Chondrocyte (in vitro differentiated cells): ENCODE measurements around the gene ZFAND4. TPM values are rescaled to one million over a fixed set of nuclear protein-coding genes. Genes with fewer than 3 reads are reported as not detected.

Experiments used
- DNase-seq: peaks from one replicate; pipeline ENCODE4 v3.0.0; 2021; ENCODE audit warnings: mixed read lengths, low spot score
- H3K27ac Mint-ChIP-seq: one replicate; pipeline ENCODE4 v1.8.0; 2021; ENCODE audit warnings: mild to moderate bottlenecking, moderate library complexity, mixed read lengths; ENCODE audit not compliant: unreplicated experiment
- H3K27me3 Mint-ChIP-seq: 2 replicates; pipeline ENCODE4 v1.8.0; 2021; ENCODE audit warnings: low read depth, mixed read lengths
- H3K36me3 Mint-ChIP-seq: 2 replicates; pipeline ENCODE4 v1.8.0; 2021; ENCODE audit warnings: low read depth, mixed read lengths
- H3K4me1 Mint-ChIP-seq: 2 replicates; pipeline ENCODE4 v1.8.0; 2021; ENCODE audit warnings: low read depth, mild to moderate bottlenecking, mixed read lengths
- H3K4me3 Mint-ChIP-seq: one replicate; pipeline ENCODE4 v1.8.0; 2021; ENCODE audit warnings: mild to moderate bottlenecking, moderate library complexity, mixed read lengths; ENCODE audit not compliant: unreplicated experiment
- H3K9me3 Mint-ChIP-seq: 2 replicates; pipeline ENCODE4 v1.8.0; 2021; ENCODE audit warnings: low read depth, mixed read lengths
- total RNA-seq: library from RNA; stranded (reverse); gene quantifications from 3 replicates; pipeline ENCODE4 v1.2.1, GENCODE V29; 2021
- TF ChIP-seq, protein P1 (sequence below): fragments of 200-600 bp; sonication (generic); IDR thresholded peaks from 2 replicates; pipeline ENCODE4 v1.5.0; 2021; ENCODE audit warnings: antibody characterized with exemption, mild to moderate bottlenecking, moderate library complexity

Gene ZFAND4
- total RNA-seq, 1 donor from 2014 or later = 8.7 TPM

DNA sequence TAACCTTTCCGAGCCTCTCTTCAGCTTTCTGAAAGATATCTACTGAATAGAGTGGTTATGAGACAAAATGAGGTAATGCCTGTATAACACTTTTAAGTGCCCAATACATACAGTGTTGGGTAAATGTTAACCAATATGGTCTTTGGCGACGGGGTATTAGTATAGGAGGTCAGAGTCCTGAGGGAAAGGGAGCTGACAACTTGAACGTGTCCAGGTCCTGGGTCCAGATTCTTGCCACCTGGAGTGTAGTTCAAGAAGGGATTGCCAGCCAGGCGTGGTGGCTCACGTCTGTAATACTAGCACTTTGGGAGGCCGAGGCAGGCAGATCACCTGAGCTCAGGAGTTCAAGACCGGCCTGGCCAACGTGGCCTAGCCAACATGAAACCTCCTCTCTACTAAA lies 76.0 kb downstream of the ZFAND4 start:
- no peaks in the 10 kb centered on the region for H3K27me3 Mint-ChIP-seq
- H3K4me3 Mint-ChIP-seq = no peak overlapping the region
- peaks cover 25% of the 10 kb centered on the region for H3K4me1 Mint-ChIP-seq
- H3K9me3 Mint-ChIP-seq = peaks cover 4% of the 10 kb centered on the region
- no peak overlapping the region for H3K27ac Mint-ChIP-seq
- TF ChIP-seq, protein P1, sequence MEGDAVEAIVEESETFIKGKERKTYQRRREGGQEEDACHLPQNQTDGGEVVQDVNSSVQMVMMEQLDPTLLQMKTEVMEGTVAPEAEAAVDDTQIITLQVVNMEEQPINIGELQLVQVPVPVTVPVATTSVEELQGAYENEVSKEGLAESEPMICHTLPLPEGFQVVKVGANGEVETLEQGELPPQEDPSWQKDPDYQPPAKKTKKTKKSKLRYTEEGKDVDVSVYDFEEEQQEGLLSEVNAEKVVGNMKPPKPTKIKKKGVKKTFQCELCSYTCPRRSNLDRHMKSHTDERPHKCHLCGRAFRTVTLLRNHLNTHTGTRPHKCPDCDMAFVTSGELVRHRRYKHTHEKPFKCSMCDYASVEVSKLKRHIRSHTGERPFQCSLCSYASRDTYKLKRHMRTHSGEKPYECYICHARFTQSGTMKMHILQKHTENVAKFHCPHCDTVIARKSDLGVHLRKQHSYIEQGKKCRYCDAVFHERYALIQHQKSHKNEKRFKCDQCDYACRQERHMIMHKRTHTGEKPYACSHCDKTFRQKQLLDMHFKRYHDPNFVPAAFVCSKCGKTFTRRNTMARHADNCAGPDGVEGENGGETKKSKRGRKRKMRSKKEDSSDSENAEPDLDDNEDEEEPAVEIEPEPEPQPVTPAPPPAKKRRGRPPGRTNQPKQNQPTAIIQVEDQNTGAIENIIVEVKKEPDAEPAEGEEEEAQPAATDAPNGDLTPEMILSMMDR = no peak
- no peaks in the 10 kb centered on the region for H3K36me3 Mint-ChIP-seq
- no peak for DNase-seq

DNA sequence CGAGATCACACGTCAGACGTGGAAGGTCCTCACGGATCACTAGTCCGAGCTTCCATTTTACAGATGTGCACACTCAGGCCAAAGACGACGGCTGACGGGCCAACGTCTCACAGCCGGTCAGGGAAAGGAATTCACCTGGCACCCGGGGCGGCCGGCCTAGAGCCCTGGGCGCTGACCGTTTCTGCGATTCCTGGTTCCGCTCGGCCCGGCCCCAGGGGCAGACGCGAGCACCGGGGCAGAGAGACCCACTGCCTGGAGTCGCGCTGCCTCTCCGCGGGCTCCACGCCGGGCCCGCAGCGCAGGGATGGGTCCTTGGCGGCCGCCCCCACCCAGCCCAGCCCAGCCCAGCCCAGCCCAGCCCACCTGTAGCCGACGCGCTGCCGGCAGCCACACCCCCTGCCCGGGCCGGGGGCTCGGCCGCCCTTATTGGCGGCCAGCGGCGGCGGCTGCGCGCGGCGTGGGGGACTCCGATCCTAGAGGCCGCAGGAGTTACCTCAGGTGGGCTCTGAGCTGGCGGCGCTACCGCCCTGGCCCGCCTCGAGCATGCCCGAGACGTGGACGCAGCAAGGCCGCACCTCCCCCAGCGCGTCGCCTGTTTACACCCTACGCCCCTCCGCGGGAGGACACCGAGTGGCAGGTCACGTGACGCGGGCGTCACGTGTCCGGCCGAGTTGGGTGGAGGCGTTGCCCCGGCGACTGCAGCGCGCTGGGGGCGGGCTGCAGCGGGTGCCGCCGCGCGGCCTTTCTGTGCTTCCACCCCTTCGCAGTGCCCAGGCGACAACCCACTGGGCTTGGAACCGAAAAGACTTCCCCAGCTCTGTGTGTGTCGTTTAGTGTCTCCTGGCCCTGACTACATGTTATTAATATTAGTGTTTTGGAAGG lies 78.1 kb downstream of the ZFAND4 start:
- peak overlapping the region; percentile 84 for H3K4me3 Mint-ChIP-seq
- peaks cover 25% of the 10 kb centered on the region for H3K4me1 Mint-ChIP-seq
- peaks cover 6% of the 10 kb centered on the region for H3K9me3 Mint-ChIP-seq
- peak; percentile 96 for DNase-seq
- H3K27ac Mint-ChIP-seq = peak overlapping the region; percentile 74
- H3K36me3 Mint-ChIP-seq = peaks cover 3% of the 10 kb centered on the region
- no peaks in the 10 kb centered on the region for H3K27me3 Mint-ChIP-seq
- TF ChIP-seq, protein P1 = peak; percentile 23

DNA sequence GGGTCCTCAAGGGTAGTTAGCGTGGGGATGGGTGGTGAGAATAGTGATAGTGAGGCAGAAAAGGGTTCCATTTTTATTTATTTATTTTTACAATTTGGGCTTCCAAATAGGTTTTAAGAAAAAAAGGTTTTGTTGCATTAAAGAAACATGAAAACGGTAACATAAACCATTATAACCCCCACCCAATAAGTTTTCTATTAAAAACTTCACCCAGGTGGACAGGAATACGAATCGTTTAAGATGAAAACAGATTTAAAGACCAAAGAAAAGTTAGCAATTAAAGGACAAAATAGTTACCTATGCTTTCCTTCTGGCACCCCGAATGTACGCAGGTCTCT lies 78.7 kb downstream of the ZFAND4 start:
- H3K4me3 Mint-ChIP-seq = peak overlapping the region; percentile 84
- H3K27me3 Mint-ChIP-seq = no peaks in the 10 kb centered on the region
- DNase-seq = no peak
- H3K36me3 Mint-ChIP-seq = peaks cover 3% of the 10 kb centered on the region
- peaks cover 25% of the 10 kb centered on the region for H3K4me1 Mint-ChIP-seq
- H3K27ac Mint-ChIP-seq = peak overlapping the region; percentile 67
- TF ChIP-seq, protein P1 = no peak
- H3K9me3 Mint-ChIP-seq = peaks cover 6% of the 10 kb centered on the region

DNA sequence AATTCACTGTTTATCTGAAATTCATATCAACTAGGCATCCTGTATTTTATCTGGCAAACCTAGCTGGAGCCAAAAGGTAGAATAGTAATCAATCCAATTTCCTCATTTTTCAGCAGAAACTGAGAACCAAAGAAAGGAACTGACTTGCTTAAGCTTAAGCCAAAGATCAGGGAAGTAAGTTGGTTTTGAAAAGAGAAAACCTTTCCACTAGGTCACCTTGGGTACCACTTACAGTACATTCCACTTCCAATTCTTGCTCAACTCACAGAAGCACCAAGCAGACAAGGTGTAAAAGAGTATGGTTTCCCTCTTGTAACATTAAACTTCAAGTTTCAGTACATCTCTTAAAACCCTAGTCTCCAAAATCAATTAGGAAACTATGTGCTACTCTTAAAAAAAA lies 79.6 kb downstream of the ZFAND4 start:
- Mint-ChIP-seq H3K4me3 (peak overlapping the region; percentile 84), H3K9me3 (peaks cover 6% of the 10 kb centered on the region), H3K27me3 (no peaks in the 10 kb centered on the region), H3K27ac (no peak overlapping the region), H3K4me1 (peaks cover 25% of the 10 kb centered on the region), H3K36me3 (peaks cover 3% of the 10 kb centered on the region)
- TF ChIP-seq, protein P1 = no peak
- no peak for DNase-seq

DNA sequence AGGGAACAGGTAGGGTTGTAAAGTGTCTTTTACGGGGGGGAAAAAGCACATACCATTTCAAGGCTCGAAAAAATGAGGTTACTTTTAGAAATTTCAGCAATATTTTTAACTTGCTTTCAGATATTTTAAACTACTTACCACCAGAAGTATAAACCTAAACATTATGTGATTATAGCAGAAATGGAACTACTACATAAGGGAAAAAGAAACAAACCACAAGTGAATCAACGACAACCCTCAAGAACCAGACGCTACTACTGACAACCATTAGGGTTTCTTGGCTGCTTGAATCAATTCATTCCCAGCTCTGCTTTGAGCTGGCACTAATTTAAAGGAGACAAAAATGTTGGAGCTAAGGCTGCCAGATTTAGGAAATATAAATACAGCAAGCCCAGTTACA lies 80.1 kb downstream of the ZFAND4 start:
- TF ChIP-seq, protein P1 = no peak
- H3K27ac Mint-ChIP-seq = no peak overlapping the region
- peaks cover 6% of the 10 kb centered on the region for H3K9me3 Mint-ChIP-seq
- peaks cover 25% of the 10 kb centered on the region for H3K4me1 Mint-ChIP-seq
- DNase-seq = no peak
- H3K36me3 Mint-ChIP-seq = peaks cover 3% of the 10 kb centered on the region
- no peak overlapping the region for H3K4me3 Mint-ChIP-seq
- no peaks in the 10 kb centered on the region for H3K27me3 Mint-ChIP-seq
